DMS 273 treated with DMSO at 0.1 percent for 48 hours (cell line): Measurements from ENCODE around the gene NAPSA.
"Not testable (repeated sequence)": the region's sequence is repeated elsewhere in the genome, so short reads cannot be mapped to it uniquely, and the experiment has no call there.

Experiments
- DNase-seq: peaks from one replicate; lab custom pipeline; 2025; lab: John Stamatoyannopoulos, UW

Gene NAPSA

DNA sequence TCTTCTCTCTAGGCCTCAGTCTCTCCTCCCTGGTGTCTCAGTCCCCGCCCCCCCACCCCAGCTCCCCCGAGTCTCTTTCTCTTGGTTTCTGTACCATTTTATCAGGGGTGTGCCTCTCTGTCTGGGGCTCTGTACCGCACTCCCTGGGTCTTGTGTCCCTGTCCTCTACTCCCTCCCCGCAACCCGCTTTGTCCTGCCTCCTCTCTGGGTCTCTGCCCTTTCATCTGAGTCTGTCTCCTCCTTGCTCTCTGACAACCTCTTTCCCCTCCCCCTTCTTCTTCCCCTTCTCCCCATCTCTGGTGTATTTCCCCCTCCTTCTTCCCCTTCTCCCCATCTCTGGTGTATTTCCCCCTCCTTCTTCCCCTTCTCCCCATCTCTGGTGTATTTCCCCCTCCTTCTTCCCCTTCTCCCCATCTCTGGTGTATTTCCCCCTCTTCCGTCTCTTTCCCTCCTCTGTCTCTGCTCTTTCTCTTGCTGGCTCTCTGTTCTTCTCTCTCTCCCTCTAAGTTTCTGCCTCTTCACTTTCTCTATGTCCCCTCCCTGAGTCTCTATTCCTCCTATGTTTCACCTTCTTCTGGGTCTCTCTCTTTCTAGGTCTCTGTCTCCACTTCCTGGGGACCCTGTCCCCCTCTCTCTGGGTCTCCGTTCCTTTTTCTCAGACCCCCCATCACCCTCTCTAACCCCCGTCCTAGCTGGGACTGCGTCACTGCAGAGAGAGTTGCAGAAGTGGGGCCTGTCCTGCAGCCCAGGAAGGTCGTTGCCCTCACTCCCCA lies 34.0 kb downstream of the NAPSA start:
- DNase-seq = no peak

DNA sequence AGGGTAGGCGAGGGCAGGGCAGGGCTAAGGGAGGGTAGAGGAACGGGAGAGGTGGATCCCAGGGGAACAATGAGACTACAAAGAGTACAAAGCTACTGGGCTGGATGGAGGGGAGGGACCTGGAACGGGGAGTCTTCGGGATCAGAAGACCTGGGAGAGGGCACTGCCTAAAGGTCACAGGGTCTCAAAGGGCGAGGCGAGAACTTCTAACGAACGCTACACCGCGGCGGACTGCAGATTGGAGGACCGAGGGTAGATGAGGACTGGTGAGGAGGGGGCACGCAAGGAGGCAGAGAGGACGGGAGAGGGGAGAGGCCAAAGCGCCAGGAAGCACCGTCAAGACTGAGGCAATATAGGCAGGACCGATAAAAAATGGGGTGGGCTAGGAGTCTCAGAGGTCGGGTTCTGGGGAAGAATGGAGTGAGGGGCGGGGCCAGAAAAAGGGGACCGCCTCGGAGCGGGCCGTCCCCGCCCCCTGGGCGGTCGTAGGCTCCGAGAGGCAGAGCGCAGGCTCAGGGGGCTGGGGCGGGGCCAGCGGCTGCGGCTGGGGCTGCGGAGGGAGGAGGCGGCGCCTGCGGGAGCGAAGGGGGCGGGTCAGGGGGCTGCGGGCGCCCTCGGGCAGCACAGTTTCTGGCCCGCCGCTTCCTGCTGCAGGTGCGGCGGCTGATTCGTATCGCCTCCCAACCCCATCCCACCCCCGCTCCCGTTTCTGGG lies 34.9 kb downstream of the NAPSA start:
- peak; percentile 16 for DNase-seq

DNA sequence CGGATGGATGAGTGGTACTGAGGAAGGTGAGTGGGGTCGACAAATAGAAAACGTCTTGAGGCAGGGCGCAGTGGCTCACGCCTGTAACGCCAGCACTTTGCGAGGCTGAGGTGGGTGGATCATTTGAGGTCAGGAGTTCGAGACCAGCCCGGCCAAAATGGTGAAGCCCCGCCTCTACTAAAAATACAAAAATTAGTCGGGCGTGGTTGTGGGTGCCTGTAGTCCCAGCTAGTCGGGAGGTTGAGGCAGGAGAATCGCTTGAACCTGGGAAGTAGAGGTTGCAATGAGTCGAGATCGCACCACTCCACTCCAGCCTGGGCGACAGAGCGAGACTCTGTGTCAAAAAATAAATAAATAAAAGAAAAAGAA lies 35.5 kb downstream of the NAPSA start:
- not testable (repeated sequence) for DNase-seq

DNA sequence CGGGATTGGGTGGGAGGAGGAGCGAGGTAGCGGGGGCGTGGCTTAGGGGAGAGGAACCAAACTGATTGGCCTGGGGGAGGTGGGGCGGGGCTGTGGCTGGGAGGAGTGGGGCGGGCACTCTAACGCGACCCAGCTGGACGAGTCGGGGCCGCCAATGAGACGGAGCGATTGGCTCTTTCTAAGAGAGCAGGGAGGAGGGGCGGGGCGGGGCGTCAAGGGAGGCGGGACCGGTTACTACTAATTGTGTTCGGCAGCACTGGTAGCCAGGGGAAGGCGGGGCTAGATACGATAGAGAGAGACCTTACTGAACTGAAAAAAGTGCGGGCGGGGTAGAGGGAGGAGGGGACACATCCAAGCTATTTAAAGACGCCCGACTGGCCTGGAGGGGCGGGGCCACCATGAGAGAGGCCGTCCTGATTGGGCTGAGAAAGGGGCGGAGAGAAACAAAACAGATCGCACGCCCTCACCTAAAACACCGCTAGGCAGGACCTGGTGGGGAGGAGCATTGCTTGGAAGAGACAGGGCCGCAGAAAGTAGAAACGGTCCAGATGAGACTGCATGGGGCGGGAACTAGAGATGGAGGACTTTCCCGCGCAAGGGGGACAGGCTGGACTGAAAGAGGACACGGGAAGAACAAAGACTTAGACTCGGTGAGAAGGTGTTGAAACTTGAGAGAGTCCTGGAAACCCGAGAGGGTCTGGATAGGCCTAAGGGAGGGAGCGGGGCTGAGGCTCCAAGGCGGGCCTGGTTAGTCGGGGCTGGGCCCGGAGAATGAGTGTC lies 36.1 kb downstream of the NAPSA start, which contains the start of gene KCNC3:
Gene KCNC3, minus strand, starts transcription at position 232 of the 780 bp plus-strand sequence. CDS start 295 bp downstream, outside the sequence.
- DNase-seq = peak; percentile 86

DNA sequence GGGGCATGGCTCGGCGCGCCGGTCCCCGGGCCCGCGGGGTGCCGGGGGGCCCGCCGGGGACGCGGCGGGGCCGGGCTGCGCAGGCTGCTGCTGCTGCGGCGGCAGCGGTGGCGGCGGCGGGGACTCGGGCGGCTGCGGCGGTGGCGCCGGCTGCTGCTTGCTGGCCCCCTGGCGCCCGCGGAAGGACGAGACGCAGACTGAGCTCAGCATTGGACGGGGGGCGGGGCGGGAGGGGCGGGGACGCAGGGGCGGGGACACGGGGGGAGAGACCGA lies 36.6 kb downstream of the NAPSA start:
- no peak for DNase-seq

DNA sequence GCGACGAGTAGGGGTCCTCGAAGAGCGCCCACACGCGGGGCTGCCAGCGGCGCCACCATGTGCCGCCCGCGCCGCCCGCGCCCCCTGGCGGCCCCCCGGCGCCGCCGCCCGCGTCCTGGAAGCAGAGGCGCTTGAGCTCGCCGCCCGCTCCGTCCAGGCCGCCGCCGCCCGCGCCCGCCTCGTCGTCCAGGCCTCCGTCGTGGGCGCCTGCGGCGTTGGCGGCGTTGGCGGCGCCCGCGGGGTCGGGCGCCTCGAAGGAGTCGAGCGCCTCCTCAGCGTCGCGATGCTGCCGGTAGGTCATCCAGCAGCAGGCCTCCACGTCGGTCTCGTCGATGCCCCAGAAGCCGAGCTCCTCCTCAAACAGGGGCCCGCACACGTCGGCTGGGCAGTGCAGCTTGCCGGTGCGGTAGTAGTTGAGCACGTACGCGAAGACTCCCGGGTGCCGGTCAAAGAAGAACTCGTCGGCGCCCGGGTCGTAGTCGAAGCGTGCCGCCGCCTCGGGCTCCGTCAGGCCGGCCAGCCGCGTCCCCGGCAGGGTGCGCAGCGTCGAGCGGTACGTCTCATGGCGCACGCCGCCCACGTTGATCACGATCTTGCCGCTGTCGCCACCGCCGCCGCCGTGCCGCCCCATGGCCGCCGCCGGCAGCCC lies 37.1 kb downstream of the NAPSA start:
- DNase-seq = no peak

DNA sequence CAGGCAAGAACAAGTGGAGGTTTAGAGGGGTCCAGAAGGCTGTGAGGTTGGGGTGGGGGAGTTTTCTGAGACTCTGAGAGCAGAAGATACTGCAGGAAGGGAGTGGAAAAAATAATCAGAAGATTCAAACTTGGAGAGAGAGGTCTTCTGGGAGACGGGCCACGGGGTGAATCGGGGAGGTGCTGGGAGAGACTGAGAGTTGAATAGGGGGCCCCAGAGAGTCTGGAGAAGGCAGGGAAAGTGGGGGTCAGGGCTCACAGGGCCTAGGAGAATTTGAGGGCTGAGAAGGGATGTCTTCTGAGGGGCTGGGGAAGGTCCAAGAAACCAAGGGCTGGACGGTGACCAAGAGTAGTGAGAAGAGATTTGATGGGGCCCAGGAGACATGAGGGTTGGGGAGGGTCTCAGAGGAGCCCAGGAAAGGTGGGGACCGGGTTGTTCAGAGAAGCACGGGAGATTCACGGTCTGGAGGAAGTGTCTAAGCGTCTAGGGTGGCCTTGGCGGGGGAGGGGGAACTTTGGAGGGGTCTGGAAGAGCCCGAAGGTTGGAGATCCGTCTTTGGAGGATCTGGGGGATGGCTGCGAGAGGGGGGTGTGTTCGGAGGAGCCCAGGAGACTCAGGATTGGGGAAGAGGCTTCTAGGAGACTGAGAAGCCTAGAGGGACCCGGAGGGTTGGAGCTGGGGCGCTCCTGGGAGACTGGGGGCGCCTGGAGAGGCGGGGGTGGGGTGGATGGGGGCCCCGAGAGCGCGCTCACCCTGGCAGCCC lies 37.8 kb downstream of the NAPSA start:
- no peak for DNase-seq

DNA sequence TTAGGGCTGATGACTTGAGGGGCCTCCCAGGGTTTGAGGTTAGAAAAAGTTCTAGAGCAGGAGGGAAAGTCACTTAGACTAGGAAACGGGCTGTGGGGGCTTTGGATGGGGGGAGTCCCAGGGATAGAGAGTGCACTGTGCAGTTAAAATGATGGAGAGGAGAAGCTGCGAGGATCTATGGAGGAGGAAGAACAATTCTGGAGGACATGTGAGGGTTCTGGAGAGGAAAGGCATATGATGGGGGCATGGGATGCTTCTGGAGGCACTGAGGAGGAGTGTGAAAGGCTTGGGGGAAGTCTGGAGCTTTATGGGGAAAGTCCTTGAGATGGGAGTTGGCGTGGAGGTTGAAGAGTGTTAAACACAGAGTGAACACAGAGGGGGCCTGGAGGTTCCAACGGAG lies 38.4 kb downstream of the NAPSA start:
- DNase-seq = no peak

DNA sequence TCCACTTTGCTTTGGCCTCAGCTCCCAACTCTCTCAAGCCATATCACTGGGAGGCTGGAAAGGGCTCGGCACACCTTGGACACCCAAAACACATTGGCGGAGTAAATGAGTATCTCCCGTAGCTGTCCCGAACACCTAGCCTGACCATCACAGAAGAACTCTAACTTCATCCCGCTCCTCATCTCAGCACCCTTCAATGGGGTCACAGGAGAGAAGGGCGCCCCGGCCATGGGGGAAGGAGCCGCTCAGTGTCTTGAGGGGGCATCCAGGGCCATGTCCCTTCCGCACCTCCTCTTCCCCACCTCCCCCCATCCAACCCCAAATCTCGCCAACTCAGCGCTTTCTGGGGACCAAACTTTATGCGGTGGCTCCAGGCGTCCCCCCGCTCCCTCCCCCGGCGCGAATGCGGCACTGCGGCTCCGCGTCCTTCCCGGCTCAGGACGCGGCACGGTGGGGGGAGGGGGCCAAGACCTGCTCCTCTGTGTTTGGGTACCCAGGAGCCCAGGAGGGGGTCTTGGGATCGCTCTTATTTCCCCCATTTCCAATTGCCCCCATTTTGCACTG lies 39.3 kb downstream of the NAPSA start:
- DNase-seq = no peak

DNA sequence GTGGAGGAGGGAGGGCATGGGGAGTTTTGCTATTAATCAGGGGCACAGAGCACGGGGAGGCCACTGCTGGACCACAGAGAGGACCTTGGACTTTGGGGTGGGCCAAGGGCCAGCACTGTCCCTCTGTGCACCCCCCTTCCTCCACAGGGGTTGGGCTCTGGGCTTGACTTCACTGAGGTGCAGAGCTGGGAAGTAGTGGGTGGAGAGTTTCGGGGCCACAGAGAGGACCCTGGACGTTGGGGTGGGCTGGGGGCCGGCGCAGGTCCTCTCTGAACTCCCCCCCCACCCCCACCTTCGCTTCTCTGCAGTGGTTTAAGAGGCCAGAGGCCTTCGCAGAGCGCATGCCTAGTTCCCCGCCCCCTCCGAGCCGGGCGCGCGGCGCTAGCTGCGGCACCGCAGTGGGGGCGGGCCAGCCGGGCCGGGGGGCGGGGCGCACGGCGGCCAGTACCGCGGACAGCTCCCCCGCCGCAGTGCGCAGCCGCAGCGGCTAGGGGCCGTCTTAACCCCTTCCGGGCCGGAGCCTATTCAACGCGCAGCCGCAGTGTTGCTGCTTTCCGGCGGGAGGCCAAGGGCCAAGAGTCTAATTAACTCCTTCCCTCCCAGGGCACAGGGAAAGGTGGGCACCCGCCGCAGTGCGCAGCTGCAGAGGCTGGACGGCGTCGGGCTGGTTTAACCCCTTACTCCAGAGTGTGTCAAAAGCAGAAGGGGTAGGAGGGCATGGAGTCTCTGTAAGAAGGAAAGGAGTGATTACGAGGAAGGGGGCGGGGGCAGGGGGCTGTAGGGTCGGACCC lies 39.9 kb downstream of the NAPSA start:
- DNase-seq = no peak

DNA sequence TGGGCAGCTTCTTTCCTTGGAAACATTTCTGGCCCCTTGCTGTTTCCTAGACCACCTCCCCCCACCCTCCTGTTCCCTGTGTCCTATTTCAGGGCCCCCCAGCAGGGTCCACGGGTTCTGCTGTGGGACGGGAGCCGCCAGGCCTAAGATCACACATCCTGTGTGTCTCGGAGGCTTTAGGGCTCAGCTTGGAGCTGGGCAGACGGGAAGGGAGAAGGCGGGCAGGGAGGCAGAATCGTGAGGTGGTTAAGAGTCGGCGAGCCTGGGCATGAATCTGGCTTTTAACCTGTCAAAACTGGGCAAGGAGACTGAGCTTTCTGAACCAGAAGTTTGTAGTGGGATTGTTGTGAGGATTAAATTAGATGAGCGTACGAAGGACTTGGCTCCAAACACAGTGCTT lies 41.1 kb downstream of the NAPSA start:
- no peak for DNase-seq

DNA sequence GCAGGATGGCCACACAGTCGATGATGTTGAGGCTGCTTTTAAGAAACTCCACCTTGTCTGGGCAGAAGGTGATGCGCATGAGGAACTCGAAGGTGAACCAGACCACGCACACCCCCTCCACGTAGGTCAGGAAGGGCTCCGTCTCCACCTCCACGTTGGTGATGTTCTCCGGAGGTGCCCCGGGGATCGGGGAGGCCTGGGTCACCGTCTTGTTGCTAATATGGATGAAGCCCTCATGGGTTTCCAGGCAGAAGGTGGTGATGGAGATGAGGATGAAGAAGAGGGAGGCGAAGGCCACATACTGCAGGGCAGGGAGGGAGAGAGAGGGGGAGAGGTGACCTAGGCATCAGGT lies 41.7 kb downstream of the NAPSA start:
- no peak for DNase-seq

DNA sequence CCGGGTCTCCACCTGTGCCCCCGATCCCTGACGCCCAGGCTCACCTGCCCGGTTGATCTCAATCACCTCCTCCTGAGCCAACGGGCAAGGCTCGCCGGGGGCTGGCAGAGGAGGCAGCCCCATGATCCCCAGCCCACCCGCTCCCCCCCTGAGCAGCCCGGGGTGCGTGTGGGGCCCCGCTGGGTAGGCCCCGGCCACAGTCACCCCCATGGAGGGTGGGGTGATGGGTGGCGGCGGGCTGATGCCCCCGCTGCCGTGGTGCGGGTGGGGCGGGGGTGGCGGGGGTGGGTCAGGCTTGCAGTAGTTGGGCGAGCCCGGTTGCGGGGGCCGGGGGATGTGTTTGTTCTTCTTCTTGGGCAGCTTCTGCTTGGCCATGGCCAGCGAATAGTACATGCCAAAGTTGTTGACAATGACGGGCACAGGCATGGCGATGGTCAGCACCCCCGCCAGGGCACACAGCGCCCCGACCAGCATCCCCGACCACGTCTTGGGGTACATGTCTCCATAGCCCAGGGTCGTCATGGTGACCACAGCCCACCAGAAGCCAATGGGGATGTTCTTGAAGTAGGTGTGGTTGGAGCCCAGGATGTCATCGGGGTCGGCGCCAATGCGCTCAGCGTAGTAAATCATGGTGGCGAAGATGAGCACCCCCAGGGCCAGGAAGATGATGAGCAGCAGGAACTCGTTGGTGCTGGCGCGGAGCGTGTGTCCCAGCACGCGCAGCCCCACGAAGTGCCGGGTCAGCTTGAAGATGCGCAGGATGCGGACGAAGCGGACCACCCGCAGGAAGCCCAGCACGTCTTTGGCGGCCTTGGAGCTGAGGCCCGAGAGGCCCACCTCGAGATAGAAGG lies 42.3 kb downstream of the NAPSA start:
- DNase-seq = no peak

DNA sequence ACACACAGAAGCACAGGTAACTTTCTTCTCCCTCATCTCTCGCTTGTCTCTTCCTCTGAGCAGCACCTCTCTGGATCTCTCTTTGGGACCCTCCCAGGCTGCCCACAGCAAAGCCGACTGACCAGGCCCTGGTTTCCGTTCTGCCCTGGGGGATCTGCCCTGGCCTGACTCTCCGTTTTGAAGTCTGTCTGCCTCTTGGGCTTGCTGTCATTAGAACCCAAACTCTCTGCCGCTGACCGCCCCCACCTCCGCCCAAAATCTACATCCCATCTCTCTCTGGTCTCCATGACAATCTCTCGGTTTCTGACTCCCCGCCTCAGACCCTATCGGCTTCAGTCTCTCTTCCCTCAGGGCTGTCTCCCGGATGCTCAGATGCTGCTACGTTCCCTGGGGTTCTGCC lies 43.2 kb downstream of the NAPSA start:
- DNase-seq = no peak

DNA sequence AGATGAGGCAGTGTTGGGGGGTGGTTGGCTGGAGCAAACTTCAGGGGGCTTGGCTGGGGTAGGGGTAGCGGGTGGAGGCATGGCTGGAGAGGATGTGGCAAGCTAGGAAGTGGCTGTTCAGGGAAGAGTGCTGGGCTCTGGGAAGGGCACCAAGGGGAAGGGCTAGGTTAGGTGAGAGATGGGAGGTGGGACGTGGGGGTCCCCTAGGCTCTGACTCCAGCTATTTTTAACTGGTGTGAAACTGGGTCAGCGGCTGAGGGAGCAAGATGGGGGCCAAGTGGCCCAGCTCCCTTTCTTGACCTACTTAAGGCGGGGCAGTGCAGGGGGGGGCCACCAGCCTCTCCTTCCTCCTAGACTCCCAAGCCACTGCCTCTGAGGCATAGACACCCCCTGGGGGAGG lies 43.6 kb downstream of the NAPSA start:
- DNase-seq = no peak

DNA sequence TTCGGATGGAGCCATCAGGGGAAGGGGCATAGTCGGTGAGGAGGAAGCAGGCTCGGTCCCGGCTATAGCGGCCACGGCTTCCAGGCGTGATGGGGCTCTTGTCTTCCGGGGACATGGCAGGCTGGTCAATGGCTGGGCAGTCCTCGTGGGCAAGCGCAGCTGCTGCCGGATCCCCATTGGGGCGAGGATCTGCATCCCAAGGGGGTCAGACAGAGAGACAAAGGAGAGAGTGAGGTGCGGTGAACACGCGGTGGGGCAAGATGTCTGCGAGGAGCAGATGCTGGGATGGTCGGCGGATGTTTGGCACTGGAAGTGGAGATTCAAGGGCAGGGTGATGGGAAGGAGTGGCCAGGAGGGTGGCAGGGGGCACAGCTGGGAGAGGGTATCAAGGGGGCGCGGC lies 44.8 kb downstream of the NAPSA start:
- no peak for DNase-seq

DNA sequence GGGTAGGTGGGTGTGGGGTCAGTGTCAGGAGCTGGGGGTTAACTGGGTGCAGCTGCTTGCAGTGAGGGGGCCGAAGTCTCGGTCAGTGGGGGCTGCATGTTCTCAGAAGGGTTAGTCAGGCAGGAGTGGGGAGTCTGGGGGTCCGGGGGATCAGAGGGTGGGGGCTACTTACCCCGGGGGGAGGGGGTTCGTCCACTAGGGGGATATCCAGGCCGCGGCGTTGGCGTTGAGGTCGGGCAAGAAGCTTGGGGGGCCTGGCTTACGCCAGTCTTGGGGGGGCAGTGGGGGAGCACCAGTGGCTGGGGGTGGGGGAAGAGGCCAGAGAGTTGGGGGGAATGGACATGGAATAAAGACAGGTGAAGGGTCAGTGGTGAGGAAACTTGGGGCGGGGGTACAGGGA lies 45.4 kb downstream of the NAPSA start:
- DNase-seq = no peak

DNA sequence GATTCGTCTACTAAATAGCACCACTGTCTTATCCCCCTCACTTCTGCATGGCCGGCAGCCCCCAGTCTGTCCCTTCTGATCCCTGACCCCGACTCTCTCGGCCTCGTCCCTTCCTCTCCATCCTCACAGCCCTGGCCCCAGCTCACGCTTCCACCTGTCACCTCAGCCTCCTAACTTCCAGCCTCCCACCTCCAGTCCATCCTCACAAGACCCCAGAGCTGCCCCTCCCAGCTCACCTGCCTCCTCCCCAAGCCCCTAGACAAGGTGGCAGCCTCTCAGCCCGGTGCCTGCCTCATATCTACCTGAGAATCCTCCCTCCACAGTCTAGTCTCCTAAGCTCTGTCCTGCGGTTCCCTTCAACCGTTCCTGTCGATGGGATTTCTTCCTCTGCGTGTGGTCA lies 46.3 kb downstream of the NAPSA start:
- DNase-seq = no peak

DNA sequence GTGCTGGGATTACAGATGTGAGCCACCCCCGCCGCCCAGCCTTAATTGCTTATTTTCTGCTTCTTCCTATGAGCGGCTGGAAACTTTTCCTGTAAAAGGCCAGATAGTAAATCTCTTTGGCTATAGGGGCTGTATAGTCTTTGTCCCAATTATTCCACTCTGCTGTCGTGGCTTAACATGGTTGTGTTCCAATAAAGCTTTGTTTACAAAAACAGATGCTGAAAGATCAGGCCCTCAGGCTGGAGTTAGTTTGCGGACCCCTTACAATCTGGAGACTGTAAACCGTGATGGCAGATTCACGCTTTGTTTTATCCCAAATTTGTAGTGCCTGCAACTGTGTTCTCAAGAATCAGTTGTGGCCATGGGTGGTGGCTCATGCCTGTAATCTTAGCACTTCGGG lies 47.0 kb downstream of the NAPSA start:
- DNase-seq = no peak

DNA sequence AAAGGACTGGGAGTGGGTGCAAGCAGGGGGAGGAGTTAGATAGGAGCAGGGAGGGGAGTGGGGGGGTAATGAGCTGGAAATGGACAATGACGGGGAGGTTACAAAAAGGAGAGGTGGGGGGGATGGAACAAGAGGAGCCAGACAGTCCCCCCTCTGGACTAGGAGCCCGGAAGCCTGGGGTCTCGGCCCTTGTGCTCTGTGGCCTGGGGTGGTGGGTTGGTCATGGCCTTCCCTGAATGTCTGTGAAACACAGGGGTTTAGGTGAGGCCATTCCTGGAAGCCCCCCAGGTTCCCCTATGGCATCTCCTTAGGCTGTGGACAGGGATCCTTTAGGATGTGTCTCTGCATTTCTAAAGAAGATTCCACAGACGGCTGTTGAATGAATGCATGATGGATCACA lies 48.3 kb downstream of the NAPSA start:
- DNase-seq = no peak
